IgD-negative memory B cell (primary cell): ENCODE data around the gene NAT8L. TPM values are rescaled to one million over a fixed set of nuclear protein-coding genes. Genes with fewer than 3 reads are reported as not detected.
A peak's percentile ranks its signal among the peaks of the same experiment; 100 is the strongest.

Experiments
- H3K27ac Mint-ChIP-seq, 3 donors: one replicate each; pipeline ENCODE4 v1.8.0; 2020 to 2022; ENCODE audit warnings: mild to moderate bottlenecking in 3 of 3, mixed read lengths in 3 of 3, moderate library complexity in 1 of 3
- H3K27me3 Mint-ChIP-seq: one replicate; pipeline ENCODE4 v1.8.0; 2021; ENCODE audit warnings: mixed read lengths
- H3K36me3 Mint-ChIP-seq: one replicate; pipeline ENCODE4 v1.8.0; 2020; ENCODE audit warnings: mild to moderate bottlenecking, mixed read lengths
- H3K4me1 Mint-ChIP-seq, 3 donors: one replicate each; pipeline ENCODE4 v1.8.0; 2020 to 2022; ENCODE audit warnings: mixed read lengths in 3 of 3, mild to moderate bottlenecking in 1 of 3
- H3K4me3 Mint-ChIP-seq, 4 donors: one replicate each; pipeline ENCODE4 v1.8.0; 2020 to 2022; ENCODE audit warnings: mild to moderate bottlenecking in 4 of 4, mixed read lengths in 4 of 4, moderate library complexity in 3 of 4
- H3K9me3 Mint-ChIP-seq, 3 donors: one replicate each; pipeline ENCODE4 v1.8.0; 2020 to 2021; ENCODE audit warnings: mixed read lengths in 3 of 3, mild to moderate bottlenecking in 1 of 3
- polyA plus RNA-seq: library from polyadenylated mRNA; unstranded; fragments of 300-500 nt; fragmentation: Illumina TruSeq; gene quantifications from one replicate; pipeline ENCODE4 v1.2.3, GENCODE V29; 2021

The NAT8L gene
- polyA plus RNA-seq, 1 donor from 2014 or later, result not detected

DNA sequence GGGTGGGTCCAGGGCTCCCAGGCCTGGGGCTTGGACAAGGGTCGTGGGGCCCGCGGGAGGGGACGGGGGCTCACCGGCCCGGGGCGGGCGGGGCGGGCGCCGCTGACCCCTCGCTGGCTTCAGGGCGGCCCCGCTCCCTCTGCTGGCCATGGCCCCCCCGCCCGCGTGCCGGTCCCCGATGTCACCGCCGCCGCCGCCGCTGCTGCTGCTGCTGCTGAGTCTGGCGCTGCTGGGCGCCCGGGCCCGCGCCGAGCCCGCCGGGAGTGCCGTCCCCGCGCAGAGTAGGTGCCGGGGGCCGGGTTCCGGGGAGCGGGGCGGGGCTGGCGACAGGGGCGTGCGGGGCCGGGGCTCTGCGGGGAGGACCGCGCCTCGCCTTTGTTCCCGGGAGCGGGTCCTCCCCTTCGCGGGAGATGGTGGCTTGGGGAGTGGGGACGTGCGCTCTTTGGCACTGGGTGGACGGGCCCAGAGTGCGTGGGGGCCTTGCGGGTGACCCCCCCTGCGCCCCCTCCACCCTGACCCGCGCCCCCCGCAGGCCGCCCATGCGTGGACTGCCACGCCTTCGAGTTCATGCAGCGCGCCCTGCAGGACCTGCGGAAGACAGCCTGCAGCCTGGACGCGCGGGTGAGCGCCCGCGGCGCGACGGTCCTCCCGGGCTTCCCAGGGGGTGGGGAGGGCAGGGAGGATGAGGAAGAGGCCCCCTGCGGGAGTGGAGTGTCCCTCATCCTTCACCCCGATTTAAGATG lies 16.8 kb upstream of the NAT8L start:
- H3K27ac Mint-ChIP-seq, result no peak overlapping the region
- peak overlapping the region; percentile 57 to 95 (median 83) for H3K4me3 Mint-ChIP-seq
- no peaks in the 10 kb centered on the region for H3K36me3 Mint-ChIP-seq
- no peaks in the 10 kb centered on the region for H3K9me3 Mint-ChIP-seq
- H3K4me1 Mint-ChIP-seq, result peaks cover 0 to 2% (median 0%) of the 10 kb centered on the region in 3 donors
- H3K27me3 Mint-ChIP-seq, result peaks cover 18% of the 10 kb centered on the region

DNA sequence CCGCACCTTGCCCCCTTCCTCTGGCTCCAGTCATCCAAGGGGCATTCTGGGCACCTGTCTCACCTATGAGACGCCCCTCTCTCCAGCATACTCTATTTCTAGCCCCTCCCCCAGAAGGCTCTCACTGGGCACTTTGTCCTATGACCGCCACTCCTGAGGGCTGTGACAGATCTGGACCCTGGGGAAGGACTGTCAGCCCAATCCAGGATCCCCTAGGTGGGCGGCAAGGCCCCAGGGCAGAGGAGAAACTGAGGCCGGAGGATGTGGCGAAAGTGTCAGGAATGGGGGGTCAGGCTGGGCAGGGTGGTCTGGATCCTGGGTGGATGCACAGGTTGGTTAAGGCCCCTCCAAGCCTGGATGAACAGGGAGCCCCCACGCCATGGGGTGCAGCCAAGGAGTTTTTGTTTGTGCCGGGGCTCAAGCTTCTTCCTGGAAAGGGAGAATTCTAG lies 16.2 kb upstream of the NAT8L start:
- Mint-ChIP-seq H3K4me1 (peaks cover 0 to 2% (median 0%) of the 10 kb centered on the region in 3 donors), H3K36me3 (no peaks in the 10 kb centered on the region), H3K27me3 (peaks cover 19% of the 10 kb centered on the region), H3K27ac (no peak overlapping the region), H3K9me3 (no peaks in the 10 kb centered on the region), H3K4me3 (peak overlapping the region; percentile 57 to 89 (median 75))

DNA sequence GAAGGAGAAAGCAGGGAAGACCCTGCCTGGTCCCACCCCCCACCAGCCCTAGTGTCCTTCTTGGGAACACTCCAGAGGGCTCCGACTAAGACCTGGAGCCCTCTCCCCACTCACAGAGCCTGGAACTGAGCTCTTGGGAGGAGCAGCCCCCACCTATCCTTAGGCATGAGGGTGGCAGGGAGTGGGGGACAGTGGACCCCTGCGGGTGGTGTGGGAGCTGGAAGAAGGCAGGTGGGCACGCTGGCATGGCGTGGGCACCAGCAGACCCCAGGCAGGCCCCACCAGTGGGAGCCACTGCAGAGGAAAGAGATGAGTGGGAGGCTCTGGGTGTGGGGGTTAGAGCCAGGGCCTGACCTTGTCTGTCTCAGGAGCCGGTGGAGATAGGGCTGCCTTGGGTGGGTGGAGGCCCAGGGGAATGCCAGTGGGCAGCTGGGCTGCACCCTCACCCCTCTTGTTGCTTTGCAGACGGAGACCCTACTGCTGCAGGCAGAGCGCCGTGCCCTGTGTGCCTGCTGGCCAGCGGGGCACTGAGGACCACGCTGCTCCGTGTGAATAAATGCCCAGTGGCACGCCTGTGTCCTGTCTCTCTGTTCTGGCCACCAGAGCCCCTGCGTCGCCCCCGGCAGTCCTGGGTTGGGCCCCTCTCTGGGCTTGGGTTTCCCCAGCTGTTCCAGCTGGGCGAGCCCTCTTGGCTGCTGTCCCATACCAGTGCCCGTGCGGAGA lies 15.6 kb upstream of the NAT8L start:
- Mint-ChIP-seq H3K9me3 (no peaks in the 10 kb centered on the region), H3K27me3 (peaks cover 22% of the 10 kb centered on the region), H3K4me3 (peak overlapping the region; percentile 23 to 76 (median 46)), H3K4me1 (peaks cover 0 to 2% (median 0%) of the 10 kb centered on the region in 3 donors), H3K27ac (peak overlapping the region in 1 of 3 donors; percentile 58), H3K36me3 (no peaks in the 10 kb centered on the region)

DNA sequence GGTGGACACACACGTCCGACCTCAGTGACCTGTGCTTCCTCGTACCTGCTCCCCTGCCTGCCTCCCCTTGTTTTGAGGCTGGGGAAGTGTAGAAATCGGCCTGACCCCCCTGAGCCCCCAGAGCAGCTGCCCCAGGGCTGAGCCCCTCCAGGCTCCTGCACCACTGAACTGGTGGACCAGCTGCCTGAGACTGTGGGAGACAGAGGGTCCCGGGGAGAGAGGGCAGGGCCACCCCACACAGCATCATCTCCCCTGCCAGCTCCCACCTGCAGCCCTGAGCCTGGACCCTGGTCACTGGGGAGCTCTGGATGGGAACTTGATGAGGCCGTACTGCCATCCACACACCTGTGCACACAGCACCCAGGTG lies 15.0 kb upstream of the NAT8L start:
- peaks cover 0 to 2% (median 0%) of the 10 kb centered on the region in 3 donors for H3K4me1 Mint-ChIP-seq
- H3K4me3 Mint-ChIP-seq, result peak overlapping the region in 1 of 4 donors; percentile 57
- no peaks in the 10 kb centered on the region for H3K9me3 Mint-ChIP-seq
- H3K27ac Mint-ChIP-seq, result peak overlapping the region in 1 of 3 donors; percentile 58
- no peaks in the 10 kb centered on the region for H3K36me3 Mint-ChIP-seq
- peaks cover 19% of the 10 kb centered on the region for H3K27me3 Mint-ChIP-seq

DNA sequence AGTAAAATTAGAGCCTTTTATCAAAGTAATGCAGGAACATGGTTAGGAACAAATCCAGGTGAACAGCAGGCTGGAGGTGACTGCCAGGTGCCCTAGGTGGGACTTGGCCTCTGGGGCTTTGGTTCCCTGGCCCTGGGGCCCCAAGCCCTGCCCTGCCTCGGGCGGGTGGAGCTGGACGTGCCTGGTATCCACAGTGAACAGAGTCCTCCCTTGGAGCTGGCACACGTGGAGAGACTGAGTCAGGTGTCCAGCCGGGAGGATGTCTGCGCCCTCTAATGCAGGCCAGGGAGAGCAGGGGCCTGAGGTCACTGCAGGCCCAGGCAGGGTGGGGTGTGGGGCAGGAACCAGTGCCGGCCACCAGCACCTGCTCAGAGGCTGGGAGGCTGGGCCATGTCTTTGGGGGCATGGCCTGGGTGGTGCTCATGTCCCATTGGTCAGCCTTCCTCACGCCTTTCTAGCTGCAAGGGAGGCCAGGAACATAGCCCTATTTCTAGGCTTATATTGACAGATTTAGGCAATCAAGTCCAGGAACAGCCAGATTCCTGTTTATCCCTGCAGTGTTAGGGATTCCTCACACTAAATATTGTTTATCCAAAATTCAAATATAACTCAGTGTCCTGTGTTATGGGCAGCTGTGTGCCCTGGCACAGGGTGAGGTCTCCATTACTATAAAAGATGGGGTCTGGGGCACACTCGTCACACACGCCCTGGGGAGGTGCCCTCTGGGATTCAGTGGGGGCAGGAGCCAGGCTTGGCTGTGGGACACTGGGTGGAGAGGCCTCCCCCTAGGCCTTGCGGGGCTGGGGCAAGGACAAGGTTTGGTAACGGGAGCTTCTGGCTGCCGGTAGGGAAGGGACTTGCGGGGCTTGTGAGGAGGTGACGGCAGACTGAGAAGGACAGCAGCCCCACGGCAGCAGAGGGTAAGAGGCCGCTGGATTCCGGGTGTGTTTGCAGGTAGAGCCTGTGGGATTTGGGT lies 14.3 kb upstream of the NAT8L start:
- Mint-ChIP-seq H3K27me3 (peaks cover 18% of the 10 kb centered on the region), H3K27ac (no peak overlapping the region), H3K4me3 (peak overlapping the region in 1 of 4 donors; percentile 57), H3K36me3 (no peaks in the 10 kb centered on the region), H3K9me3 (no peaks in the 10 kb centered on the region), H3K4me1 (peaks cover 0 to 2% (median 0%) of the 10 kb centered on the region in 3 donors)

DNA sequence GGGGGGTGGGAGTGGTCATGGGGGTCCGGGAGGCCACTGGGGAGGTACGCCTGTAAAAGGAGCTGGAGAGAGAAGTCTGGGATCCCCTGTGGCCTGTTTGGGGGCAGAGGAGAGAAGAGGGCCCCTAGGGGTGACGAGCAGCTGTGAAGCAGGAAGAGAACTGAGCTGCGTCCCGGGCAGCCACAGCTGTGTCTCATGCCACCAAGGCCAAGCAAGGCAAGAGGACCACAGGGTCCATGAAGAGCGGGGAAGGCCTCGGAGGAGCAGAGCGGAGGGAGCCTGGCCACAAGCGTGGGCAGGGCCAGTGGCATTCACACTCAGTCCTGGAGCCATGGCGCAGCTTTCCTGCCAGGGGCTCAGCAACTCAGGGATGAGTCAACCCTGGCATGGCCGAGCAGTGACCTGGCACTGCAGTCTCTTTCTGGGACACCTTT lies 13.6 kb upstream of the NAT8L start:
- H3K4me3 Mint-ChIP-seq, result no peak overlapping the region
- H3K27me3 Mint-ChIP-seq, result peaks cover 14% of the 10 kb centered on the region
- H3K36me3 Mint-ChIP-seq, result no peaks in the 10 kb centered on the region
- peaks cover 0 to 2% (median 0%) of the 10 kb centered on the region in 3 donors for H3K4me1 Mint-ChIP-seq
- no peaks in the 10 kb centered on the region for H3K9me3 Mint-ChIP-seq
- H3K27ac Mint-ChIP-seq, result no peak overlapping the region

DNA sequence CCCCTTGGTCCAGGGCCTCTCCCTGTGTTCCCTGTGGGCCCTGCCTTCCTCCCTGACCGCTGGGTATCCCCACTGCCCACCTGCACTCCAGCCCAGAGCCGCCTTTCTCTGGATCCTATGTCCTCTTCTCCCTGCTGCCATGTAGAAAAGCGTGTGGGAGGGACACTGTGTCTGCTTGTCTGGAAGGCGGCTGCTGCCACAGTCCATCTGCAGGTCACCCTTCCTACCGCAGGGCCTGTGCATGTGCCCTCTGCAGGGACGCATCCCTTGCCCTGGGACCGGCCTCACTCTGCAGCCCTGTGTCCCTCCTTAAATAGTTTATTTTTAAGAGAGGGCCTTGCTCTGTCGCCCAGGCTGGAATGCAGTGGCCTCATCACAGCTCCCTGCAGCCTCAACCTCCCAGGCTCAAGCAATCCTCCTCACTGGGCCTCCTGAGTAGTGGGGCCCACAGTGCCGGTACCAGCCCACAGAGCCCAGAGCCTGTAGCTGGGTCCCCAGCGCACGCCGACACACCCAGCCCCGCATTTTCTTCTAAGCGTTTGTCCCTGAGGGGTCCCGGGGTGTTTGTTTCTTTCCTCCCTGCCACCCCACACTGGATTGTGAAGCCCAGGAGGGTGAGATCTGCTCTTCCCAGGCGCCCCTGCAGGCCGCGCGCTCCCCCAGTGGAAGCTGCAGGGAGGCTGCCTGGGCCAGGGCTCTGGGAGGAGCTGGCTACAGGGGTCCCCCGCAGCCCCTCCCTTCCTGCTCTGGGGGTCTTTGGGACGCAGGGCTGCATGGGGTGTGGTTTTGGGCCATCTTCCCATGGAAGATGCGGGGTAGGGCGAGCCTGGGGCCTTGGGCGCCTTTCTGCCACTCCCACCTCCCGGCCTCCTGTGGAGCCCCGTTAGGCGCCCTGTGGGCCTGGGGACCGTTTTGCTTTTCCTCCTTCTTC lies 12.8 kb upstream of the NAT8L start:
- Mint-ChIP-seq H3K27me3 (peaks cover 17% of the 10 kb centered on the region), H3K4me1 (peaks cover 0 to 2% (median 0%) of the 10 kb centered on the region in 3 donors), H3K36me3 (no peaks in the 10 kb centered on the region), H3K9me3 (no peaks in the 10 kb centered on the region), H3K27ac (no peak overlapping the region), H3K4me3 (no peak overlapping the region)

DNA sequence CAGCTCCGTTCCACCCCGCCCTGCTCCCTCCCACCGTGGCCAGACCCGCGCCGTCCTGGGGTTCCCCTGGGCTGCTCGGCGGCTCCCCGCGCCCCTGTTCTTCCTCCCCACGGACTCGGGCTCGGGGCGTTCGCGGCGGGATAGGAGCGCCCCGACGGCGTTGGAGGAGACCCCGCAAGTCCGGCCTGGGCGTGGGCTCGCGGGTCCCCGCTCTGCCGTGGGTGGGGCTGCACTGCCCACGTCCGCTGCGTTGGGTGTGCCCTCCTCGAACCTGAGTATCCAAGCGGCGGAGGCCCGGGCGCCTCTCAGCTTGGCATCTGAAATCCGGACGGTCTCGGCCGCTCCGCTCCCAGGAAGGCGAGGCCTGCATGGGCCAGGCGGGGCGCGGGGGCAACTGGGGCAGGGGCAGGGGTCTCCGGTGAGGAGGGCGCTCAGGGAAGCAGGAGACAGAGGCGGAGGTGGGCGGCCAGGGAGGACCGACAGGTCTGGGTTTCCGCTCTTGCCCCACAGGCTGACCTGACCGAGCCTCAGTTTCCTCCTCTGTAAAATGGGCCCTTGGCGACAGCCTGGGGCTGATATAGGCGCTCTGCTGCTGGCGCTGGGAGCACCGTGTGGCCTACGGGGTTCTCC lies 12.0 kb upstream of the NAT8L start:
- Mint-ChIP-seq H3K36me3 (no peaks in the 10 kb centered on the region), H3K4me1 (no peaks in the 10 kb centered on the region), H3K27ac (no peak overlapping the region), H3K9me3 (no peaks in the 10 kb centered on the region), H3K4me3 (no peak overlapping the region), H3K27me3 (peaks cover 20% of the 10 kb centered on the region)

DNA sequence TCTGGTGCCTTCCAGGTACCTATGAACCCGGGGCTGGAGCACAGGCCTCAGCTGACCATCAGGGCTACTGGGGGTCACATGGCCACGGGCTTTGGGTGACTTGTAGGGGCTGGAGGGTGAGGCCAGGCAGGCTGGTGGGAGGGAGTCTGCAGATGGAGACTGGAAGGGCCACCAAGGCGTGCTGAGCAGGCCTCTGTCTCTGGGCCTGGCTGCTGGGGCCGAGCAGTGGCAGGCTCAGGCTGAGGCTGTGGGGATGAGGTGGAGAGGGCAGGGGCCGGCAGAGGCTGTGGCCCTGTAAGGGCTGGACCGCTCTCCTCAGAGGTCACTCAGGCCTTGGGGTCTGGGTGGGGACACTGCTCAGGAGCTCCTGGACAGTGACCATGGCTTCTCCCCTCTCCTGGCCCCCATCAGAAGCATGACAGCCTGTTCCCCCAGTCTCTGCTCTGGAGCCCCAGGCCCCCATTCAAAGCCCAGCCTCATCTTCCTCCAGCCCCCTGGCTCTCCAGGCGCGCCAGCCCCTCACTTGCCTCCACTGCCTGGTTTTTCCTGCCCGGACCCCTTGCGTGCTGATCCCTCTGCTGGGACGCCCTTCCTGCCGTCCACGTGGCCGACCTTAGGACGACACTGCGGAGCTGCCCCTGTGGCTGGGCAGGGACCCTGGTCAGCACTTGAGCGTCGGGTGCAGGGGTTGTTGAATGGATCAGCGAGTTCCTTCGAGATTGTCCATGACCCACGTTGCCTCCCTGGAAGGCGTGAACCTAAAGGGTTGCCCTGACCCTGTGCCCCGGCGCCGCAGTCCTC lies 11.1 kb upstream of the NAT8L start:
- Mint-ChIP-seq H3K36me3 (no peaks in the 10 kb centered on the region), H3K27ac (no peak overlapping the region), H3K4me3 (no peak overlapping the region), H3K9me3 (no peaks in the 10 kb centered on the region), H3K4me1 (no peaks in the 10 kb centered on the region), H3K27me3 (peaks cover 23% of the 10 kb centered on the region)

DNA sequence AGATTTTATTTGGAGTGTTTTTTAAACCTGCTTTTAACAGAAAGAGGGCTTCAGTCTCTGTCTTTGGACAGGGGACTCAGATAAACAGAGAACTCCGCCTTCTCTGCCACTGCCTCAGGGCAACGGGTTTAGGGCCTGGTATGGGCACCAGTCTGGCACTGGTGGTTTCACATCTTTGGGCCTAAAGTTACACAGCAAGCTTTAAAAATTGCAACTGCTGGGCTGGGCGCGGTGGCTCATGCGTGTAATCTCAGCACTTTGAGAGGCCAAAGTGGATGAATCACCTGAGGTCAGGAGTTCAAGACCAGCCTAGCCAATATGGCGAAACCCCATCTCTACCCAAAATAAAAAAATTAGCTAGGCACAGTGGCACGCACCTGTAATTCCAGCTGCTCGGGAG lies 10.3 kb upstream of the NAT8L start:
- H3K27ac Mint-ChIP-seq, result peak overlapping the region in 1 of 3 donors; percentile 26
- no peaks in the 10 kb centered on the region for H3K9me3 Mint-ChIP-seq
- H3K4me1 Mint-ChIP-seq, result no peaks in the 10 kb centered on the region
- no peak overlapping the region for H3K4me3 Mint-ChIP-seq
- no peaks in the 10 kb centered on the region for H3K36me3 Mint-ChIP-seq
- H3K27me3 Mint-ChIP-seq, result peaks cover 23% of the 10 kb centered on the region

DNA sequence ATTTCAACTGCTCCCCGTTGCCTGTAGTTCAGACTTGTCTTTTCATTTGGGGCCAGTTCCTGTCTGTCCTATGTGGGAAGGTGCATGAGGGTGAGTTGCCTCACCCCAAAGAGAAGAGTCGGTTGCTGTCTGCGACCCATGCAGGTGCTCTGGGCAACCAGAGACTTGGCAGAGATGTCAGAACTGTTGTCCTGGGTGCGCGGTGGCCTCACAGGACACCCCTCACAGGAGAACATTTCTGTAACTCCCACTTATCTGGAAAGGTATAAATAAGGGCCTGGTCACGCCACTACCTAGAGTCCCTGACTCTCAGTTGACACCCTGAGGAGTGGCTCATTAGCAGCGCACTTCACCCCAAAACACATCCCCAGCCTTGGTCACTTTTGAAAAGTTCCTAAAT lies 9.7 kb upstream of the NAT8L start:
- Mint-ChIP-seq H3K27ac (no peak overlapping the region), H3K36me3 (no peaks in the 10 kb centered on the region), H3K9me3 (no peaks in the 10 kb centered on the region), H3K4me1 (no peaks in the 10 kb centered on the region), H3K27me3 (peaks cover 27% of the 10 kb centered on the region), H3K4me3 (no peak overlapping the region)

DNA sequence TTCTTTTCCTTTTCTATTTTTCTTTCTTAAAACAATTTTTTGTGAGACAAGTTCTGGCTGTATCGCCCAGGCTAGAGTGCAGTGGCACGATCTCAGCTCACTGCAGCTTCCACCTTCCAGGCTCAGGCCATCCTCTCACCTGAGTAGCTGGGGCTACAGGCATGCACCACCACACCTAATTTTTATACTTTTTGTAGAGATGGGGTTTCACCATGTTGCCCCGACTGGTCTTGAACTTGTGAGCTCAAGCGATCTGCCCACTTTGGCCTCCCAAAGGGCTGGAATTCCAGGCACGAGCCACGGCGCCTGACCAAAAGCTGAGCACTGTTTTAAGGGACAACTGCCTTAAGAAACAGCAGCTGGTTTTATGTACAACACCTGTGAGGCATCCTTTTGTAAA lies 9.3 kb upstream of the NAT8L start:
- H3K4me1 Mint-ChIP-seq, result no peaks in the 10 kb centered on the region
- no peaks in the 10 kb centered on the region for H3K9me3 Mint-ChIP-seq
- no peak overlapping the region for H3K27ac Mint-ChIP-seq
- no peaks in the 10 kb centered on the region for H3K36me3 Mint-ChIP-seq
- H3K27me3 Mint-ChIP-seq, result peaks cover 27% of the 10 kb centered on the region
- H3K4me3 Mint-ChIP-seq, result no peak overlapping the region

DNA sequence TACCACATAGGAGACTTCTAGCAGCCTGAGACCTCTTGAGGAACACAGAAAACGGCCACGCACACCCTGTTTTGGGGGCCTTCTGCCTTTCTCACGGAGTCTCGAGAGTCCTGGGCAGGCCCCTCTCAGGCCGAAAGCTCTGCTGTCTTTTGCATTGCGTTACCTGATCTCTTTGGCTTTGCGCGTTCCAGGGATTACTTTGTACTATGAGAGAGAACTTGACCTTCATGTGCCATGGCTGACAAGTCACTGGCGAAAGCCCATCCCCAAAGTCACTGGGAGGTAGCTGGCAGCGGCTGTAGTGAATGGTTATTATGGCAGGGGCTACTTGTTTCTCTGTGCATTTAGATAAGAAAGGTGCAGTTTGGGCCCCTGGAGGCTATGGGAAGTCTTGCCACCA lies 8.0 kb upstream of the NAT8L start:
- Mint-ChIP-seq H3K27ac (no peak overlapping the region), H3K4me3 (peak overlapping the region in 1 of 4 donors; percentile 67), H3K36me3 (no peaks in the 10 kb centered on the region), H3K4me1 (peaks cover 0 to 5% (median 0%) of the 10 kb centered on the region in 3 donors), H3K9me3 (no peaks in the 10 kb centered on the region), H3K27me3 (peaks cover 29% of the 10 kb centered on the region)
